Measurements from ENCODE around the gene ZNG1B.
"Not testable (repeated sequence)": the region's sequence is repeated elsewhere in the genome, so short reads cannot be mapped to it uniquely, and the experiment has no call there.

ZNG1B gene

DNA sequence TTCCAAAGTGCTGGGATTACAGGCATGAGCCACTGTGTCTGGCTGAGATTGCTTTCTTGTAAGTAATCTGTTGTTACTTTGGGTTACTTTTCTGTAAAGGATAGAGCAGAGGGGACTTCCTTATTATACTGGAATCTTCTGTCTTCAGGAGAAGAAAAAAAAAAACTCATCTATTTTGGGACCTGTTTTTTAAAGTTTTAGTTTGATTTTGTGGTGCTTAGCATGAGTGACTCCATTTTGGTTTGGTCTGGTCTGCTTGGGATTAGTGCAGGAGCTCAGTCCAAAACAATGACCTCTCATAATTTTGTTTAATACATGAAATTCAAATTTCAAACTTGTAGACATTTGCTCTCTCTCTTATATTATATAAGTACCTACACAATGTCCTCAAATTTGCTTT lies 4.0 kb upstream of the ZNG1B start:
- H3K9me3 ChIP-seq (ENCODE audit: insufficient read depth, low read depth, low read length); H3K79me1 ChIP-seq (ENCODE audit: low read length); H3K27me3 ChIP-seq (ENCODE audit: insufficient read depth, low read length); H2AK5ac ChIP-seq (ENCODE audit: low read length); H4K12ac ChIP-seq (ENCODE audit: low read depth, low read length); H3K4me3 ChIP-seq (ENCODE audit: low read depth, low read length); H3K4me1 ChIP-seq (ENCODE audit: control insufficient read depth in 1 of 2, insufficient read depth in 2 of 2, low read length in 2 of 2); H3K23ac ChIP-seq (ENCODE audit: low read length); H2BK12ac ChIP-seq (ENCODE audit: low read length); H2AFZ ChIP-seq (ENCODE audit: insufficient read depth, low read length, poor library complexity); H3K4ac ChIP-seq (ENCODE audit: low read depth, low read length); H3K14ac ChIP-seq (ENCODE audit: low read length); H3K18ac ChIP-seq (ENCODE audit: low read length); H4K91ac ChIP-seq (ENCODE audit: low read depth, low read length); H3K79me2 ChIP-seq (ENCODE audit: control insufficient read depth, insufficient read depth, low read length, poor library complexity); H2BK5ac ChIP-seq (ENCODE audit: low read depth, low read length, poor library complexity); H4K8ac ChIP-seq (ENCODE audit: low read depth, low read length); H3K4me2 ChIP-seq (ENCODE audit: low read length); H2BK120ac ChIP-seq (ENCODE audit: insufficient read depth, low read length, poor library complexity); H3K27ac ChIP-seq (ENCODE audit: low read depth, low read length); DNase-seq; H3K9ac ChIP-seq (ENCODE audit: low read length); H3K36me3 ChIP-seq (ENCODE audit: control insufficient read depth in 1 of 2, insufficient read depth in 2 of 2, low read length in 2 of 2): not testable (repeated sequence)

DNA sequence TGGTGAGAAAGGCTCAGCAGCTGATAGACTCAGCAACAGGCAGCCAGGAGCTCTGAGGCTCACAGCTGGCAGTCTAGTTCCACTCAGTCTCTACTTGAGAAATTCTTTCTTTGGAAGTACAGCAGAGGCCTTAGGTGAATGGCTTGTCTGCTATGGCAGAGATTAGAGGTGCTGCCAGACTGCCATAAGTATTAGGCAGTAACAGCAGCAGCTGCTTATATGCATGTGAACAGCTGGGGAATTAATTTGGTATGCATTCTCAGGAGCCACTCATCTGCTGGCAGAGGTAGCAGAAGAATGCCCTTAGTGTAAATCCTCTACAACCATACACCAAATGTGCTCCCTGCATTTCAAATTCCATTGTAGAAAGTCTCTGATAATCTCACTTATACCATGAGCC lies 28.3 kb downstream of the ZNG1B start:
- H3K36me3 ChIP-seq (ENCODE audit: control insufficient read depth in 1 of 2, insufficient read depth in 2 of 2, low read length in 2 of 2); H4K12ac ChIP-seq (ENCODE audit: low read depth, low read length); H3K9ac ChIP-seq (ENCODE audit: low read length): not testable (repeated sequence)

GRCh38 chr2:113476688-113477368 lies 39.3 kb downstream of the ZNG1B start:
- H4K12ac ChIP-seq (ENCODE audit: low read depth, low read length); H3K36me3 ChIP-seq (ENCODE audit: control insufficient read depth in 1 of 2, insufficient read depth in 2 of 2, low read length in 2 of 2); DNase-seq; H3K27me3 ChIP-seq (ENCODE audit: insufficient read depth, low read length); H4K91ac ChIP-seq (ENCODE audit: low read depth, low read length); H3K4me2 ChIP-seq (ENCODE audit: low read length); H2BK5ac ChIP-seq (ENCODE audit: low read depth, low read length, poor library complexity); H3K23ac ChIP-seq (ENCODE audit: low read length); H4K8ac ChIP-seq (ENCODE audit: low read depth, low read length); H3K79me1 ChIP-seq (ENCODE audit: low read length); H3K18ac ChIP-seq (ENCODE audit: low read length); H2BK120ac ChIP-seq (ENCODE audit: insufficient read depth, low read length, poor library complexity); H3K14ac ChIP-seq (ENCODE audit: low read length); H3K79me2 ChIP-seq (ENCODE audit: control insufficient read depth, insufficient read depth, low read length, poor library complexity); H2AFZ ChIP-seq (ENCODE audit: insufficient read depth, low read length, poor library complexity); H3K4me1 ChIP-seq (ENCODE audit: control insufficient read depth in 1 of 2, insufficient read depth in 2 of 2, low read length in 2 of 2); H2BK12ac ChIP-seq (ENCODE audit: low read length); H2AK5ac ChIP-seq (ENCODE audit: low read length); H3K9ac ChIP-seq (ENCODE audit: low read length); H3K27ac ChIP-seq (ENCODE audit: low read depth, low read length); H3K9me3 ChIP-seq (ENCODE audit: insufficient read depth, low read depth, low read length); H3K4ac ChIP-seq (ENCODE audit: low read depth, low read length); H3K4me3 ChIP-seq (ENCODE audit: low read depth, low read length): not testable (repeated sequence)
- no CpG with 5 or more reads among the region's 24 CpGs for WGBS (ENCODE audit: extremely low coverage, insufficient coverage, insufficient read length)

More for the DNA sequence above, 28.3 kb downstream of the ZNG1B start:
- not testable (repeated sequence) for H3K4me1 ChIP-seq (ENCODE audit: control insufficient read depth in 1 of 2, insufficient read depth in 2 of 2, low read length in 2 of 2); H2BK5ac ChIP-seq (ENCODE audit: low read depth, low read length, poor library complexity); DNase-seq; H3K27ac ChIP-seq (ENCODE audit: low read depth, low read length); H3K9me3 ChIP-seq (ENCODE audit: insufficient read depth, low read depth, low read length); H4K8ac ChIP-seq (ENCODE audit: low read depth, low read length); H3K27me3 ChIP-seq (ENCODE audit: insufficient read depth, low read length); H3K4ac ChIP-seq (ENCODE audit: low read depth, low read length); H2BK12ac ChIP-seq (ENCODE audit: low read length); H3K14ac ChIP-seq (ENCODE audit: low read length); H3K18ac ChIP-seq (ENCODE audit: low read length); H3K79me1 ChIP-seq (ENCODE audit: low read length); H3K23ac ChIP-seq (ENCODE audit: low read length); H2BK120ac ChIP-seq (ENCODE audit: insufficient read depth, low read length, poor library complexity); H2AFZ ChIP-seq (ENCODE audit: insufficient read depth, low read length, poor library complexity); H2AK5ac ChIP-seq (ENCODE audit: low read length); H3K4me3 ChIP-seq (ENCODE audit: low read depth, low read length); H4K91ac ChIP-seq (ENCODE audit: low read depth, low read length); H3K79me2 ChIP-seq (ENCODE audit: control insufficient read depth, insufficient read depth, low read length, poor library complexity); H3K4me2 ChIP-seq (ENCODE audit: low read length)

- not testable (repeated sequence) for H2AK5ac ChIP-seq (ENCODE audit: low read length); H3K36me3 ChIP-seq (ENCODE audit: control insufficient read depth in 1 of 2, insufficient read depth in 2 of 2, low read length in 2 of 2); H3K27ac ChIP-seq (ENCODE audit: low read depth, low read length); H2BK12ac ChIP-seq (ENCODE audit: low read length); H4K12ac ChIP-seq (ENCODE audit: low read depth, low read length); H3K14ac ChIP-seq (ENCODE audit: low read length); H3K9me3 ChIP-seq (ENCODE audit: insufficient read depth, low read depth, low read length); H2AFZ ChIP-seq (ENCODE audit: insufficient read depth, low read length, poor library complexity); H3K9ac ChIP-seq (ENCODE audit: low read length); H3K18ac ChIP-seq (ENCODE audit: low read length); H3K27me3 ChIP-seq (ENCODE audit: insufficient read depth, low read length); DNase-seq; H3K79me2 ChIP-seq (ENCODE audit: control insufficient read depth, insufficient read depth, low read length, poor library complexity); H3K4me2 ChIP-seq (ENCODE audit: low read length); H4K91ac ChIP-seq (ENCODE audit: low read depth, low read length); H4K8ac ChIP-seq (ENCODE audit: low read depth, low read length); H3K4me3 ChIP-seq (ENCODE audit: low read depth, low read length); H3K4ac ChIP-seq (ENCODE audit: low read depth, low read length); H3K4me1 ChIP-seq (ENCODE audit: control insufficient read depth in 1 of 2, insufficient read depth in 2 of 2, low read length in 2 of 2); H3K23ac ChIP-seq (ENCODE audit: low read length); H2BK5ac ChIP-seq (ENCODE audit: low read depth, low read length, poor library complexity); H2BK120ac ChIP-seq (ENCODE audit: insufficient read depth, low read length, poor library complexity); H3K79me1 ChIP-seq (ENCODE audit: low read length)
- no CpG with 5 or more reads among the region's 13 CpGs for WGBS (ENCODE audit: extremely low coverage, insufficient coverage, insufficient read length)
These were observed 59.0 kb downstream of the ZNG1B start for GRCh38 chr2:113496527-113496926.
